NCI-H2171 (cell line): ENCODE data around the gene VSTM4.

Source experiments
- DNase-seq: peaks from one replicate; lab custom pipeline; 2025; lab: John Stamatoyannopoulos, UW

The VSTM4 gene

GRCh38 chr10:49091450-49092210 is 23.7 kb downstream of the VSTM4 start:
- DNase-seq: no peak

DNA sequence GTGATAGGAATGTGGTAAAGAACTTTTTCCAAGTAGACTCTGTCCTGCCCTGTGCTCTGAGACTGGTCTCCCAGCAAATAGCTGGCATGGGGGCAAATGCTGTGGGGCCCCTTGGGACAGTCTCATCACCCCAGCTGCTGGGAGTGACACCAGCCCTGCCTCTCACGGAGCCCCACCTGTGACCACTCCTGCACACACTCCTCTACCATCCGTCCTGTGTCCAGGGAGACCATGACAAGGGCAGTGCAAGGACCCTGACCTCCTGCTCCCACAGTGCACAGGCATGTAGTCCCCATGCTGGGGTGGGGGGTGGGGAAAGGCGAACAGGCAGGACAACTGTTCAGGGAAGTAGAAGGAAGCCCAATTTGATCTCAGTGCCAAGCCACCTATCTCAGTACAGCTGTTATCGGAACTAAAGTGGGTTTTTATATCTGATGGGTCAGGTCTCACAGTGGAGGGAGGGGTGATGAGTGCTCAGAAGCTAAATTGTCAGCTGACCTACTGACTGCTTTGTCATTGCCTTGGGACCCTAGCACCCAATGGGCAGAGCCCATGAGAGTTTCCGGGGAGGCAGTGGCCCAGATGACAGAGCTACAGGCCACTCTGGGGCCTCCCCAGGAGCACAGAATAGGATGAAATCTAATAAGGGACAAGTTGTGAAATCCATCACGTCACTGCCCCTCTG is 24.5 kb downstream of the VSTM4 start:
- no peak for DNase-seq

DNA sequence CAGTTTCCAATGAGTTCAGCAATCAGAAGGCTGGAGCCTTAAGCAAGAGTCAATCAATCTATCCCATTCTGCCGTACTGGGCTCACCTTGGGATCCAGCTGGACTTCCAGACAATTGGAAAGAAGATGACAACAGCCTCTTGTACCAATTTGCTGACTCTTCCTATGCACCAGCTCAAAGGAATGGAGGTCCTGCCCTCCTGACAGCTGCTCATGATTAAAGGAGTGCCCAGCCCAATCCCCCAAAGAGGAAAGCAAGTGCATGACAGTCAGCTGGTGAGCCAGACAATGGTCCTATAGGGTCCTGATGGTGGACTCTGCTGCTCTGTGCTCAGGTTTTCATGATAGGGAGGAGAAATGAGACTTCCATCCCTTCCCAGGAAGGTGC is 25.1 kb downstream of the VSTM4 start:
- DNase-seq: no peak

DNA sequence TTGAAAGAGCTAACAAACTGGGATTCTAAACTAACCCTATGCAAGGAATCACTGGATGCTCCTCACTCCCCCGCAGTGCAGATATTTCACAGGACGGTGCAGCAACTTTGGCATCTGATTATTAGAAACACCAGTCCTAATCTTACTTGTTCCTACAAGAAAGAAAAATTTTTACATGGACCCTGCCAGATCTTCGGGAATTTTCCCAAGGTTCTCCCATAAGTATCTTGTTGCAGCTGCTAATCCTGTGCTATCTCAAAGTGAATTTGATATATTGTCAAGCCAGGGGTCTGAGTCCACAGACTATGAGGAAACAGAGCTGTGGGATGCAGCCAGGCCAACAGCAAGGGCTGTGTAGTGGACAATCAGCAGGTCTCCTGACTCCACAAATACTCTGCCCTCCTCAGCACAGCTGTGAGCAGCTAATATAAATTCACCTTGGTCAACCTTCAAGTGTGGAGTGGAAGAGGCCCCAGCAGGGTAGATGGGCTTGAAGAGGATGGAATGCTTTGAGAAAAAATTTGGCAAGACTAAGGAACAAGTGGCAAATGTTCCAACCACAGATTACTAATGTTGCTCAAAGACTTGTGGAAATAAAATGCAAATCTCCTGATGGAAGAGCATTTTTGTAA is 25.6 kb downstream of the VSTM4 start:
- DNase-seq: no peak

DNA sequence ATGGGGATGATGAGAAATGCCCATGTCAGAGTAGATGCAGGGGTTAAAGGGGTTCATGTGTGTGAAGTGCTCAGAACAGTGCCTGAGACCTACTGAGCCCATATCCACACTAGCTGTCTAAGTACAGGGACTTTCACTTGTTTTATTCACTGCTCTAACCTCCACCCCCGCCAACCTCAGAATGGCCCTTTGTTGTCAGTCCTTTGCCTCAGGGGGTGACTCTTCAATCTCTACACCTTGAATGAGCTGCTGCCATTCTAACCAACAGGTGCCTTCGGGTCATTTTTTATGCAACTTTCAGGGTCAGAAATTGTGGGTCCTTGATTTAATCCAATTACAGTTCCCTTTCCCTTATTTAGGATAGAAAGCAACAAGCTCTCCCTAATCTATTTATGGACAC is 26.2 kb downstream of the VSTM4 start:
- DNase-seq: no peak

DNA sequence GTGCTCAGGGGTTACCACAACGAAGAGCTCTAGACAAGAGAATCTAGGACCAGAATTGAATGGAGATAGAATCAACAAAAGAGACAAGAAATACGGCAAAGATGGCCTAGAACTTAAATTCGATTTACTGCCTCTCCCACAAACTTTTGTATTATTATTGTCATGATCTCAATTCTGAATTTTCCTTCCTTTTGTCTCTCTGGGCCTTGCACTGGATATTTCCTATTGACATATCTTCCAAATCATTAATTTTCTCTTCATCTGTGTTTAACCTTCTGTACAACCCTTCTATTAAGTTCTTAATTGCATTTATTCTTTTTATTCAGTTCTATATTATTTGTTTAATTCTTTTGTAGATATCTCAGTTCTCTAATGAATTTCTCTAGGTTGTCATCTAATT is 28.4 kb downstream of the VSTM4 start:
- no peak for DNase-seq

- no peak for DNase-seq
Observed at GRCh38 chr10:49083261-49083660, 32.1 kb downstream of the VSTM4 start.

DNA sequence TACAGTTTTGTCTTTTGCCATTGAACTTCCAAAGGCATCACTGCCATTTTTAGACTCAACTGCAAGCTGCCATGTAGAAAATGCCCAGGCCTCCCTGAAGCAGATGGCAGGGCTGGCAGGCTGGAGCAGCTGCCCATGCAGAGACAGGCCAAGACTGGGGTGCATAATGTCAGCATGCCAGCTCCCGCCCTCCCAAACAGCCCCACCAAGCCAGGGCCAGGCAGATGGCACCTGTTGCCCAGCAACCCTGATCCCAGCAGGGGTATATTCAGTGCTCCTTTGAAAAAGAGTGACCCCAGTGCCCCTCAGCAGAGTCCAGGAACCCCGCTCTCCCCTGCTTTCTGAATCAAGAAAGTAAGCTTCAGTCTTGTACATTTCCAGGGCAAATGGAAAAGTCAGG is 32.6 kb downstream of the VSTM4 start:
- no peak for DNase-seq

DNA sequence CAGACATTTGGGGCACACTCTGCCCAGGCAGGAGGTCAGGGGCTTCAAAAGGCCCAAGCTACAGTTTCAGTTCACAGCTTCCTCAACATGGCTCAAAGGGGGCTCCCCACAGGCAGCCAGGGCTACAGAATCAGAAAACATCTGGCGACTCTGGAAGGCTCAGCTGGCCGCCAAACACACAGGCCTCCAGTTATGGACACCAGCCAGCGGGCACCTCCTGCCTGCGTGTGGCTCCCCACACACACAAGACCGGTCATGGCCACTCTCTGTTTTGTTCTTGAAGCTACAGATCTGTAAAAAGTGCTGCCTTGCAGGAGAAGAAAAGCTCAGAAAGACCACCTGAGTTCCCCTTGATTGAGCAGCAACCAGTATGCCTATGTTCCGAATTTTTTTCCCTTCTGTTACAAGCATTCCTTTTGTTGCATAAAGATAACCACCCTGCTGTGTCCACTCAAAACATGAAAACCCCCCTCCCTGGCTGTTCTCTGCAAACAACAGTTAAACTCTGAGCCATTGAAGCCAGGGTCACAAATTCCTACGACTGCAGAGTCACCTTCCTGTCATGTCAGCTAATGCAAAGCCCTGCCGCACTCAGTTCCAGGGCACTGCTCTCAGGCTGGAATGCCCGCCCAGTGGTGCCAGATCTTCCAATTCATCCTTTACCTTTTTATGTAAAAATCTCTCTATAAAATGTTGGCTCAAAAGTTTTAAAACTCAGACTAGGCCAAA is 33.6 kb downstream of the VSTM4 start:
- DNase-seq: no peak

- DNase-seq: no peak
Observed at GRCh38 chr10:49080965-49081364, 34.4 kb downstream of the VSTM4 start.

GRCh38 chr10:49080071-49080470 is 35.3 kb downstream of the VSTM4 start:
- DNase-seq: no peak

GRCh38 chr10:49079499-49079898 is 35.8 kb downstream of the VSTM4 start:
- DNase-seq: no peak

GRCh38 chr10:49079072-49079471 is 36.2 kb downstream of the VSTM4 start:
- no peak for DNase-seq

GRCh38 chr10:49078433-49078832 is 36.9 kb downstream of the VSTM4 start:
- no peak for DNase-seq

- no peak for DNase-seq
Observed at GRCh38 chr10:49076741-49077521, 38.4 kb downstream of the VSTM4 start.

GRCh38 chr10:49076319-49076718 is 39.0 kb downstream of the VSTM4 start:
- no peak for DNase-seq

DNA sequence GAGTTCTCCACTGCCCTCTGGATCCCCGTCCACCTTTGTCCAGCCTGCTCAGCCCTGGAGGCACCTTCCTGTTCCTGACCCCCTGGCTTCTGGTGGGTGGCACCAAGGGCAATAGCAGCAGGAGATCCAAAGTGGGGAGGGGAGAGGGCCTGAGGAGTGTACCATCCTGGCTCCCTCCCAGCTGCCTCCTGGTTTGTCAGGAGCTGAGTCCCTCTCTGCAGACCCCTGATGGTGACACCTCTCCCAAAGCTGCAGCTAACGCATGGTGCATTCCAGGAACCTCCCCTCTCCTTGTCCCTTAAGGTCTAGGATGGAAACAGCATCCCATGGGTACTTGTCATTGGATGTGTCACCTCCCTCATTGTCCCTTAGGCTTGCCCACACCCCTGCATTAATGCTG is 39.6 kb downstream of the VSTM4 start:
- no peak for DNase-seq

DNA sequence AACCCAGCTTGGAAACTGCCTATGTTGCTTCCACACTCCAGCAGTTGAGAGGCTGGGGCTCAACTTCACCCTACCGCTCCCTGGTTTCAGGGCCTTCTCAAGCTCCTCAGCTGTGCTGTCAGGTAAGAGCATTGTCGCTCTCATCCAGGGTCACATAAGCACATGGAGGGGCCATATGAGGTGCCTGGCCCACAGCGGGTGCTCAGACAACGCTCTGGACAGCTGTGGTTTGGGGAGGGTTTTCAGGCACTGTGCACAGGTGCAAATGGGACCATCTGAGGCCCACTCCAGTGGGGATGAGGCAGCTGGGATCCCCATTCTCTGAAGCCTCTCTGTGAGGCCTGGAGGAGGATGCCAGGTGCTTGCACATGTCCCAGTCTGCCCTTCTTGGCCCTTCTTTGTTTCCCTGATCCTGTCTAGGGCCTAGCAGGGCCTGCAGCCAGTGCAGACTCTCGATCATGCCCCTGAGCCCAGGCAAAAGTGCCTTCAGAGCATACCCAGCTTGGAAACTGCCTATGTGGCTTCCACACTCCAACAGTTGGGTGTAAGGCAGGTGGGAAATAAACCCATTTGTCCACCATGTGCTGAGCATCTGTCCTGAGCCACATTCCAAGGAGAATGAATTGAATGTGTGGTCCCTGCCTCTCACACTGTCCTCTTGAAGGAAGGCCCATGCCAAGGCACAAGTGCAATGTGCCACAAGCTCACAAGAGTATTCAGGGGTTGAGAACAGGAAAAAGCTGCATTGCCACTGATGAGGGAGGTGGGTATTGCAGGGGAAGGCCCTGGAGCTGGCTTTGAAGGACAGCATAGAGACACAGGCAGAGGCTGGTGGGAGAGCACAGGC is 40.3 kb downstream of the VSTM4 start:
- DNase-seq: no peak

DNA sequence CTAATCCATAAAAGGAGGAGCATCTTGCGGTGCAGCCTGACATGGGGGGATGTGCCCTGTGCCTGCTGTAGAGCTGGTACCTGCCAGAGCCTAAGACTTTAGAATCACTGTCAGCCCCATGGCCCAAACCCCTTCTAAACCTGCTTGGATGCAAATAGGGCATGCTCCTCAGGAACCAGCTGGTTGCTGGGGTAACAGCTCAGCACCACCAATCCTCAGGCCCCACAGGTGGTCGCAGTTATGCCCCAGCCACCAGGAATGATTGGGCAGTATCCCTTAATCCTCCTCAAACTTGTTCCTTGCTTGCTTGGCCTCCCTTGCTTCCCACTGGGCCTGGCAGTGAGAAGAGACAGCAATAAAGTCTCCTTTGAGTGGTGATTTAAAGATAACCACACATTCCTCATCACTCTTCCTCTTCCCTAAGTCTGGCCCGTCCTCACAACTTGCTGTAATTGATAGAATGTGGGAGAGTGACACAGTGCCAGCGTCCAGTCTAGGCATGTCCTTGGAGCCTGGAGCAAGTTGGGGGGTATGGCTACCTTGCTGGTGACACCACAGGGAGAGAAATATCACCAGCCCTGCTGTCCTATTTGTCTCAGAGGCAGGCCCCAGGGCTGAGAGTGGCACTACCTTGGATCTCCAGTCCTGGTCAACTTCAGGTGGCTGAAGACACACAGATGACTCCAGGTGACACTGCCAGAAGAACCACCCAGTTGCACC is 43.0 kb downstream of the VSTM4 start:
- no peak for DNase-seq

GRCh38 chr10:49071160-49071761 is 44.1 kb downstream of the VSTM4 start:
- no peak for DNase-seq
